ENCODE results near the gene SNED1.

SNED1 gene

DNA sequence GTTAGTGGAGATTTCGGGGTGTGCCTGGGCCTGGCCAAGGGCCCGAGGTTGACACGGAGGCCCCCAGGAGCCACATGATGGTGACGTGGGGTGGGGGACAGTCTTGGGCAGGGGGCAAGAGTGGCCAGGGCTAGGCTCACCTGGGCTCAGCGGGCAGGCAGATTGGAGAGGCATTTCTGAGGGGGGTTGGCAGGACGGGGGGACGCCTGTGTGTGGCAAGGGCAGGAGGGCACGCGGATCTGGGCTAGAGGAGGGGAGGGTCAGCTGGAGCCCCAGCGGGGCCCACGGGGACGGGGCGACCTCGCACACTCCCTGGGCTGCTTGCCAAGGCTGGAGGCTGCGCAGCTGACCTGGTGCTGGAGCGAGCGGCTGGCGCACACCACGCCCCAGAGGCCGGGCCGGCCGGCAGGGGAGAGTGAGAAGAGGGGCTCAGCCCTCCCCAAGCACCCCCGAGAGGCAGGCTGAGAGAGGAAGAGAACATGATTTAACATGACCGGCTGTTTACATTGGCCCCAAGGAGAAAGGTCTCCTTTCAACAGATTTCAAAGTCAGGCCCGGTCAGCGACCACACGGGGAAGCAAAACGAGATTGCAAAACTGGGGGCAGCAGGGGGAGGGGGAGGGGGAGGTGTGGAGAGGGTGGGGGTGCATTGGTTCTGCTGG is 38.0 kb upstream of the SNED1 start:
- peak; percentile 72 for DNase-seq

- DNase-seq, result peak; percentile 54
These were observed 37.2 kb upstream of the SNED1 start for GRCh38 chr2:240960971-240961876.

DNA sequence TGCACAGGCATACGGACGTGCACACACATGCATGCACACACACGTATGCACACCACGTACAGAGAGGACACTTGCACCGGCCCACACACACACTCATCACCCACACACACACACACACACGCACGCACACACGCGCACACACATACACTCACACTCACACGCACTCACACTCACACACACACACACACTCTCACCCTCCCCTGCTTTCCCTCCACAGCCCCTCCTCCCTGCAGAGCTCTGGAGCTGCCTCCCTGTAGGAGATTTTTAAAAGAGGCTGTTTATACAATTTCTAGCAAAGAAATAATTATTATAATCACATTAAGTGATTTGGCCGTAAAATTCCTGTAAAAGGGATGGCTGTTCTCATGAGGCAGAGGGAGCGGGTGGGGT is 36.5 kb upstream of the SNED1 start:
- DNase-seq, result peak; percentile 35

DNA sequence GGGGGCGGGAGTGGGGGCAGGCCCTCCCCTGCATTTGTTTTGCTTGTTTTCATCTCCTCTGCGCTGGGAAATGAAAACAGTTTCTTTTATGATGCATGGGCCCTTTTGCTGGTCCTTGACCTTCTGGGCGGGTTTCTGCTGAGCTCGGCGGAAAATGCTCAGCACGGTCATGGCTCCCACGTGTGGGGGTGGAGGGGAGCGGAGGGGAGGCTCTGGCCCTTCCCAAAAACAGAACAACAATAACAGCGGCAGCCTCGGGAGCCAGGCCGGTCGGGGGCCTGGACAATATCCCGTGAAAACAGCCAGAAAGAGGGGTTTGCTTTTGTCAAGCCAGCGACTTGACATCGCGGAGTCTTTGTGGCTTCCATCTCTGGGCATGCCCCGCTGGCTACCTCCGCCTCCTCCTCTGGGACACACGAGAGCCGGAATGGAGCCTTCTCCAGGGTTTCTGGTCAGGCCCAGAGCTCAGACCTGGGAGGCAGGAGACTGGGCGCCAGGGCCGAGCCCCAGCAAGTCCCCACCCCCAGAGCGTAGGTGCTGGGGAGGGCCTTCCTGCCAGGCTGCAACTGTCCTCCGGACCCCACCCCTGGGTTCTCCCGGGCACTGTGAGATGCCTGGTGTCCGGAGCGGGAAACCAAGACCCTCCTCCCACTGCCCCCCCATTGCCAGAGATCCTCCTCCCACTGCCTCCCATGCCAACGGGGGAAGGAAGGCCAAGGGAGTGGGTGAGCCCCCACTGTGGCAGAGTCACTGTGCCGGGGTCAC is 35.9 kb upstream of the SNED1 start:
- DNase-seq, result peak; percentile 74

DNA sequence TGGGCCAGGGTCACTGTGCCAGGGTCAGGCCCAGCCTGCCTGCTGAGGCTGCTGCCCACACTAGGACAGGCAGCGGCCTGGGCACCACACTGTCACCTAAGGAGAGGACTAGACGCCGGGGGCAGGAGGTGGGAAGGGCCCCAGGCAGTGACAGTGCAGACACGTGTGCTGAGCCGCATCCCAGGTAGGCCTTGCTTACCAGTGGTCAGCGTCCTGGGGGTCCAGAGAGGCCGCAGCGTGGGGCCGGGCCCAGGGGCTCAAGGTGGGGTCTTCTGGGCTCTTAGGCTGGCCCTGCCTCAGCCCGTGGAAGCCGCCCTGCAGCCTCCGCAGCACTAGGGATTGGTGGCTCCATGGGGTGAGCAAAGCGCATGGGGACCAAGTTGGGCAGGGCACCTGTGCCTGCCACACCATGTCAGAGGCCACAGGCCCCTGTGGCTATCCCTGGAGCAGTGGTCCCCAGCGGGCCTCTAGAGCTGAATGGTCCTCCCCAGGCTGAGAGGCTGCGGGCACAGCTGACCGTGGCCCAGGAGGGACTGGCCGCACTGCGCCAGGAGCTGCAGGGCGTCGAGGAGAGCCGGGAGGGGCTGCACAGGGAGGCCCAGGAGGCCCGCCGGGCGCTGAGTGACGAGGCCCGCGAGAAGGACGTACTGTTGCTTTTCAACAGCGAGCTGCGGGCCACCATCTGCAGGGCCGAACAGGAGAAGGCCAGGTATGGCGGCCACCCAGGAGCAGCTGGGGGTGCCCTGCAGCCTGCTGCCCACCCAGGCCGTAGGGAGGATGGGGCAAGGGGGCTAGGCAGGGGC is 35.2 kb upstream of the SNED1 start:
- peak; percentile 9 for DNase-seq

DNA sequence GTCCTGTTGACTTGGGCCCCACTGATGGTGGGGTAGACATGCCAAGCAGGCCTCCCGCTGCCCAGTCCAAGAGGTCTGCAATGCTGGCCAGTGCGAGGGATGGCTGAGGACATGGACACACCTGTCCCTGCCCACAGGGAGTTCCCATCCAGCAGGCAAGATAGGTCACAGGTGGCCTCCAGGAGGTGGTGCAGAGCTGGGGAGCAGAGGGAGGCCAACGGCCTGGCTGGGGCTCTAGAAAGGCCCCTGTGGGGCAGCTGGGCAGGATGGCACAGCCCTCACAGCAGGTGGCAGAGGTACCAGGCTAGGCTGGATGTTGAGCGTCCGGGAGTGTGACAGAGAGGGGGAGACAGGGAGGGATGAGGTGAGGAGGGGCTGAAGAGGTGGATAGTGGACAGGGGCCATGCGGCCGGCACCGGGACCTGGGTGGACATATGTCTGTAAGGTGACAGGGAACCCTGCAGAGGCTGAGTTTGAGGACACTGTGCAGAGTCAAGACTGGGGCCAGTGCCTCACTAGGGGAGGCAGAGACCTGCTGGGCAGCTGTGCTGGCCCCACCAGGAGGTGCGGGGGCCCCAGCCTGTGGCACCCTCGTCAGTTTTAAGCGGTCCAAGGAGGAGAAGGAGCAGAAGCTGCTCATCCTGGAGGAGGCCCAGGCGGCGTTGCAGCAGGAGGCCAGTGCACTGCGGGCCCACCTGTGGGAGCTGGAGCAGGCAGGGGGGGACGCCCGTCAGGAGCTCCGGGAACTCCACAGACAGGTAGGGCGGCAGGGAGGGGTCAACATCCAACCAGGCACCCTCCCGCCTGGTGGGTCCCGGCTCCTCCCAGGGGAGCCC is 34.3 kb upstream of the SNED1 start:
- peak; percentile 18 for DNase-seq

DNA sequence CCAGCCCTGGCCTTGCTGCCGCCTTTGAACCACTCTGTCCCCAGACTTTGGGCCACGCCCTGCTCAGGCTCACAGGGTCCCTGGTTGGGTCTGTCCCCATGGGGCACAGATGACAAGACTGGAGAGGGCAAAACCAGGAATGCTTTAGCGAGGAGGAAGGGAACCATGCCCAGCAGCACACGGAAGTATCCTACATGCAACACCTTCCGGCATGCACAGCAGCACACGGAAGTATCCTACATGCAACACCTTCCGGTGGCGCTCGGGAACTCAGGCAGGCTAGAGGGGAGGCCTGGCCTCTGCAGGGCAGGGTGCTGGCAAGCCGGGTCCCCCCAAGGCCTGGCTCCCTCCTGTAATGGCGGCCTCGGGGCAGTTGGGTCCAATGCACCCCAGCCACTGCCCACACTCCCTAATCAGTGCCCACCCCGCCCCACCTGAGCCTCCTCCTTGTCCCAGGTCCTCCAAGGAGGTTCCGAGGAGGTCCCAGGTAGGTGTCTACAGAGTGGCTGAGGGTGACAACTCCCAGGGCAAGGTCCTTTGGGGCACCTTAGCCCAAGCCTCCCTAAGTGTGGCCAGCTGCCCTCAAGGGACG is 33.6 kb upstream of the SNED1 start:
- peak; percentile 25 for DNase-seq

DNA sequence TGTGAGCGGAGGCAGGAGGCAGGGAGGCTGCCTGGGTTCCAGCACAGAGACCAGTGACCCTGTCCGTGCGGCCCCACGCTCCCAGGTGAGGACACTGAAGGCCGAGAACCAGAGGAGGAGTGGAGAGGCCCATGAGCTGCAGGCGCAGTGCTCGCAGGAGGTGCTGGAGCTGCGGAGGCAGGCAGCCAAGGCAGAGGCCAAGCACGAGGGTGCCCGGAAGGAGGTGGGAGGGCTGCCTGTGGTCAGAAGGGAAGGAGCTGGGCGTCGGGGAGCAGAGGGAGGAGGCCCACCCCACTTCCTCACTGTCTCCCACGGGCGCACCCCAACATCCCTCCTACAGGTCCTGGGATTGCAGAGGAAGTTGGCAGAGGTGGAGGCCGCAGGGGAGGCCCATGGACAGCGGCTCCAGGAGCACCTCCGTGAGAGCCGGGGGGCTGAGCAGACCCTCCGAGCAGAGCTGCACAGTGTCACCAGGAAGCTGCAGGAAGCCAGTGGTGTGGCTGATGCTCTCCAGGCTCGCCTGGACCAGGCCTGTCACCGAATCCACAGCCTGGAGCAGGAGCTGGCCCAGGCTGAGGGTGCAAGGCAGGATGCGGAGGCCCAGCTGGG is 33.0 kb upstream of the SNED1 start:
- DNase-seq, result peak; percentile 40

- peak; percentile 30 for DNase-seq
These were observed 32.4 kb upstream of the SNED1 start for GRCh38 chr2:240965905-240966456.

DNA sequence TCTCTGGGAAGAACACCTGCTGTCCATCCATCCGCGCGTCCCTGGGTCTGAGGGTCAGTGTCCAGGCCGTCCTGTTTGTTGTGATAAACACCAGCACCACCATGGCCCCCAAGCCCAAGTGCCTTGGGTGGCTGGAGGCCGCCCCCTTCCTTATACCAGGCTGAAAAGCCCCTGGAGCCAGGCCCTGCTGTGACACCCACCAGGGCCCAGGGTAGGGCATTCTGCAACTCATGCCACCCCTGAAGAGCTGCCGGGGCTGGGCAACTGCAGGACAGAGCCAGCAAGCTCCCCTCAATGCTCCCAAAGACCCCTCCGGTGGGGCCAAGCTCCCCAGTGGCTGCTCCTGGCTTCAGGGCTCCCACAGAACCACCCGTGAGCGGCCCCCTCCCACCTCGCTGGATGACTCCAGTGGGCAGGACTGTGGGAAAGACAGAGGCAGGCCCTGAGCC is 31.9 kb upstream of the SNED1 start:
- peak; percentile 25 for DNase-seq

DNA sequence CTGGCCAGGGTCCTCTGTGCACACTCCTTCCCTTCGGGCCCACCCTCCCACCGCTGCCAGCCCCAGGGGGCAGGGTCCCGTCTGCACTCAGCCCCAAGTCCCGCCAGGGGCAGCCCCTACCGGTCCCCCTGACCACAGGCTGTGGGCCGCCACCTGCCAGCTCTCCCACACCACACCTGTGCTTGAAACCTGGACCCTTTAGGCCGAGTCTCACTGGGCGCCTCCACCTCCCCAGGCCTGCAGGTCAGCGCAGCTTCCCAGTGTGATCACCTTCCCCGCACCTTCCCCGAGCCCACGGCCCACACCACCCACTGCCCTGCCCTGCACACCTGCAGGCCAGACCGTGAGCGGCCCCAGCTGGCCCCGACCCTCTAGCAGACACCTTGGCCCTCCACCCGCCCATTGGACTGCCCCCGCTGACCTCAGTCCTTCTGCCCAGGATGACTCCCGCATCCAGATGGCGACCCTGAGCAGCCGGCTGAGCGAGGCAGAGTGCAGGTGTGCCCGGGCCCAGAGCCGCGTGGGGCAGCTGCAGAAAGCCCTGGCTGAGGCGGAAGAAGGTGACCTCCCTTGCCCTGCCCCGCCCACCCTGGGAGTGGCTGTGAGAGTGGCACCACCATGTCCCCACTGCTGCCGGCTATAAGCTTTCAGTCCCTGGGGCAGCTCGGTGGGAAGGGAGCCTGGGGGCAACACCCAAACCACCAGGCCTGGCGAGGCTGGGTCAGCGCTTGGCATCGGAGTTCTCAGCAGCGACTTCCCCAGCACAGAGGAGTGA is 31.3 kb upstream of the SNED1 start:
- peak; percentile 19 for DNase-seq

GRCh38 chr2:240967681-240968621 is 30.5 kb upstream of the SNED1 start:
- peak; percentile 18 for DNase-seq

DNA sequence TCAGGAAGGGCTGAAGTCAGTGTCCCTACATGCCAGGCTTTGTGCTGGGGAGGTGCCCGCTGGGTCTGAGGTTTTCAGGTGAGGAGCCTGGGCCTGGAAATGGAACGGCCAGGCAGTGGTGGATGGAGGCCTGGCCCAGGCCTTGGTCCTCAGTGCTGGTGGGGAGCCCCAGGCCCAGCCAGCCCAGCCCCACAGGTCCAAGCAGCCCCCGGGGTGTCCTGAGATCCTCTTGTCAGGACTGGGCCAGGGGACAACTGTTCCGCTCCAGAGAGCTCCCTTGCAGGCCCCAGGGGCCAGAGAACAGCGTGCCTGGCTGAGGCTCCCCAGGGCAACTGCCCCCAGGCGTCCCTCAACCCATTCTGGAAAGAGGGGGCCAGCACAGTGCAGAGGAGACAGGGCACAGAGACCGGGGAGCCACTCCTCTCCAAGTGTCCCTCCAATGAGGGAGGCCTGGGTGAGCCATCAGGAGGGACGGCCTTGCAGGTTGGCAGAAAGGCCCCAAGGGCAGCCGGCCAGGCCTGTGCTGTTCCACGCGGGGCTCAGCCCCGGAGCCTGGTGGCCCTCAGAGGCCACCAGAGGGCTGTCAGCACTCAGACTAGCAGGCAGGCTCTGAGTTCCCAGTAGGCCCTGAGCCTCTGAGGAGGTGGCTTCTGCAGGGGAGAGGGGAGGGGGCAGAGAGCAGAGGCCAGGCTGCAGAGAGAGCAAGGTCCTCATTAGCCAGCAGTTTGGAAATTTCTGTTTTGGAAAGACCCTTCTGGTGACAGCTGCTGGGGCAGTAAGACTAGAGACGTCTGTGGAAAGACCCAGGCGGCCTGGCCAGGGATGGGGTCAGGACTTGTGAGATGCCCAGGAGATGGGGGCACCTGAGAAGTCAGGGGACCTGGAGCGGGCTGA is 29.4 kb upstream of the SNED1 start:
- no peak for DNase-seq

- DNase-seq, result no peak
These were observed 28.3 kb upstream of the SNED1 start for GRCh38 chr2:240970104-240970503.

- no peak for DNase-seq
These were observed 27.6 kb upstream of the SNED1 start for GRCh38 chr2:240970816-240971215.

GRCh38 chr2:240972201-240972600 is 26.2 kb upstream of the SNED1 start:
- DNase-seq, result no peak
